Esophagus squamous epithelium (tissue), 4 donors: ENCODE results near the gene RGS2.

ENCODE experiments used
- CTCF ChIP-seq, 6 experiments: fragments of 450-650 bp in 4 of 6; fragments of 200-600 bp in 2 of 6; sonication (generic) in 2 of 6; IDR thresholded peaks; one replicate each; pipeline ENCODE4 v1.5.1; 2016 to 2019; ENCODE audit warnings: antibody characterized with exemption in 6 of 6, mild to moderate bottlenecking in 4 of 6, moderate library complexity in 4 of 6
- POLR2A ChIP-seq, 4 donors: fragments of 450-650 bp; IDR thresholded peaks; one replicate each; pipeline ENCODE4 v1.6.1; 2017; ENCODE audit warnings: antibody characterized with exemption in 4 of 4, mild to moderate bottlenecking in 4 of 4, moderate library complexity in 3 of 4

GRCh38 chr1:192808163-192808517 is 699 bp upstream of the RGS2 start:
- TF ChIP-seq CTCF (IDR thresholded peaks at IDR 0.05), result no peak
- TF ChIP-seq POLR2A (IDR thresholded peaks at IDR 0.05), result no peak
